KMS-11 (cell line): ENCODE data around the gene GRIK3.

Experiments used
- H2AFZ ChIP-seq: fragments of 200-600 bp; sonication (generic); 2 replicates; pipeline ENCODE4 v1.6.1; 2016; ENCODE audit warnings: antibody characterized with exemption, mixed run types, low read depth
- H3K27ac ChIP-seq: fragments of 200-600 bp; sonication (generic); 2 replicates; pipeline ENCODE4 v1.6.1; 2016; ENCODE audit warnings: mild to moderate bottlenecking, mixed run types
- H3K27me3 ChIP-seq: fragments of 200-600 bp; sonication (generic); 2 replicates; pipeline ENCODE4 v1.6.1; 2017; ENCODE audit warnings: mild to moderate bottlenecking, low read depth, mixed run types, moderate library complexity; ENCODE audit not compliant: insufficient read depth
- H3K36me3 ChIP-seq: fragments of 200-600 bp; sonication (generic); 2 replicates; pipeline ENCODE4 v1.6.1; 2017; ENCODE audit warnings: mild to moderate bottlenecking, mixed run types; ENCODE audit not compliant: insufficient read depth
- H3K4me1 ChIP-seq: fragments of 200-600 bp; sonication (generic); 2 replicates; pipeline ENCODE4 v1.6.1; 2016; ENCODE audit warnings: mild to moderate bottlenecking, low read depth, mixed run types; ENCODE audit not compliant: poor library complexity, severe bottlenecking
- H3K4me2 ChIP-seq: fragments of 200-600 bp; sonication (generic); 2 replicates; pipeline ENCODE4 v1.7.0; 2016; ENCODE audit warnings: mild to moderate bottlenecking, mixed run types
- H3K4me3 ChIP-seq: fragments of 200-600 bp; sonication (generic); IDR thresholded peaks from 2 replicates; pipeline ENCODE4 v1.6.1; 2017; ENCODE audit warnings: low read depth, low read length, mixed read lengths; ENCODE audit not compliant: insufficient read depth
- H3K79me2 ChIP-seq: fragments of 200-600 bp; sonication (generic); 2 replicates; pipeline ENCODE4 v1.6.1; 2016; ENCODE audit warnings: low read depth, mixed run types; ENCODE audit not compliant: insufficient read depth
- H3K9ac ChIP-seq: fragments of 200-600 bp; sonication (generic); 2 replicates; pipeline ENCODE4 v1.6.1; 2016; ENCODE audit warnings: mild to moderate bottlenecking, mixed run types
- H4K20me1 ChIP-seq: fragments of 200-600 bp; sonication (generic); 2 replicates; pipeline ENCODE4 v1.6.1; 2016; ENCODE audit warnings: mild to moderate bottlenecking, mixed run types; ENCODE audit not compliant: insufficient read depth
- TF ChIP-seq, protein P1 (sequence below): fragments of 200-600 bp; sonication (generic); conservative IDR thresholded peaks from 2 replicates; pipeline ENCODE4 v1.6.1; 2017; ENCODE audit warnings: low read depth, mild to moderate bottlenecking, antibody characterized with exemption, low read length, moderate library complexity, mixed read lengths

The GRIK3 gene

DNA sequence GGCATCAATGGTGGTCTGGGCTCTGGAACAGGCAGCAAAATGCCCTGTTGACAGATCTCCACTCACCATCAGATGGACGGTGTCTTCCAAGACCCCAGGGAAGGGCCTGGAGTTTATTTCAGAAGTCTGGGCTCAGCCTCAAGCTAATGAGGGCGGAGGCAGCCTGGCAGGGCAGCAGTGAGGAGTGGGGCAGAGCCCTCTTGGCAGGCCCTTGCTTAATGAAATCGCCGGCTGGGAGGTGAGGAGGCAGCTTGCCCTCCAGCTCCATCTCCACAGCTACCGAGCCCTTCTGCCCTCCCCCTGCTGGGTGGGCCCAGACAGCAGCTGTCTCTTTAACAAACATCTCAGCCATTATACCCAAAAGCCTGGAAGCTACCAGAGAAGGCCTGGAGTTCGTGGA, 22.0 kb upstream of the GRIK3 start:
- no peaks in the 10 kb centered on the region for H3K36me3 ChIP-seq
- H3K4me1 ChIP-seq, result no peaks in the 10 kb centered on the region
- no peaks in the 10 kb centered on the region for H3K79me2 ChIP-seq
- H2AFZ ChIP-seq, result no peak overlapping the region
- H3K4me2 ChIP-seq, result no peak overlapping the region
- H3K27me3 ChIP-seq, result peaks cover 3% of the 10 kb centered on the region
- no peak overlapping the region for H3K27ac ChIP-seq
- H4K20me1 ChIP-seq, result no peaks in the 10 kb centered on the region
- H3K4me3 ChIP-seq, result no peak overlapping the region
- no peak overlapping the region for H3K9ac ChIP-seq
- TF ChIP-seq, protein P1, sequence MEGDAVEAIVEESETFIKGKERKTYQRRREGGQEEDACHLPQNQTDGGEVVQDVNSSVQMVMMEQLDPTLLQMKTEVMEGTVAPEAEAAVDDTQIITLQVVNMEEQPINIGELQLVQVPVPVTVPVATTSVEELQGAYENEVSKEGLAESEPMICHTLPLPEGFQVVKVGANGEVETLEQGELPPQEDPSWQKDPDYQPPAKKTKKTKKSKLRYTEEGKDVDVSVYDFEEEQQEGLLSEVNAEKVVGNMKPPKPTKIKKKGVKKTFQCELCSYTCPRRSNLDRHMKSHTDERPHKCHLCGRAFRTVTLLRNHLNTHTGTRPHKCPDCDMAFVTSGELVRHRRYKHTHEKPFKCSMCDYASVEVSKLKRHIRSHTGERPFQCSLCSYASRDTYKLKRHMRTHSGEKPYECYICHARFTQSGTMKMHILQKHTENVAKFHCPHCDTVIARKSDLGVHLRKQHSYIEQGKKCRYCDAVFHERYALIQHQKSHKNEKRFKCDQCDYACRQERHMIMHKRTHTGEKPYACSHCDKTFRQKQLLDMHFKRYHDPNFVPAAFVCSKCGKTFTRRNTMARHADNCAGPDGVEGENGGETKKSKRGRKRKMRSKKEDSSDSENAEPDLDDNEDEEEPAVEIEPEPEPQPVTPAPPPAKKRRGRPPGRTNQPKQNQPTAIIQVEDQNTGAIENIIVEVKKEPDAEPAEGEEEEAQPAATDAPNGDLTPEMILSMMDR, result no peak

- TF ChIP-seq, protein P1, result no peak
- H3K79me2 ChIP-seq, result no peaks in the 10 kb centered on the region
- no peak overlapping the region for H3K4me2 ChIP-seq
- no peak overlapping the region for H3K9ac ChIP-seq
- no peak overlapping the region for H3K4me3 ChIP-seq
- no peaks in the 10 kb centered on the region for H4K20me1 ChIP-seq
- no peak overlapping the region for H3K27ac ChIP-seq
- no peak overlapping the region for H2AFZ ChIP-seq
- peaks cover 3% of the 10 kb centered on the region for H3K27me3 ChIP-seq
- H3K4me1 ChIP-seq, result no peaks in the 10 kb centered on the region
- H3K36me3 ChIP-seq, result no peaks in the 10 kb centered on the region
These were observed 21.3 kb upstream of the GRIK3 start for GRCh38 chr1:37055631-37056030.

DNA sequence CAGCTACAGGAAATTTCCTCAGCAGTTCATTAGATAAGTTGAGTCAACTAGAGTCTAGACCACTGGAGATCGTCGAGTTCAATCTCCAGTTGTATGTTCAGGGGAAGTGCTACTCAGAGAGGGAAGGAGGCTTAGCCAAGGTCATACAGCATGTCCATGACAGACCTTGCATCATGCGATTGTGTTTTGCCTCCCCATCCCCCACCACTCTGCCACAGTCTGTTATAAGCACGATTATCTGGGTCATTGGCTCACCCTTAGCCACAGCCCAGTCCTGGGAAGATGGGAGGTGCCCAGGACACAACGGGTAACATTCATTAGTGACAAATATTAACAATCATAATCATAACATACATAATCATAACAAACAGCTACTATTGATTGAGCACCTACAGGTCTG, 18.9 kb upstream of the GRIK3 start:
- TF ChIP-seq, protein P1, result no peak
- H2AFZ ChIP-seq, result no peak overlapping the region
- no peaks in the 10 kb centered on the region for H3K36me3 ChIP-seq
- no peak overlapping the region for H3K27ac ChIP-seq
- H3K9ac ChIP-seq, result no peak overlapping the region
- peaks cover 10% of the 10 kb centered on the region for H3K27me3 ChIP-seq
- H3K4me2 ChIP-seq, result no peak overlapping the region
- no peaks in the 10 kb centered on the region for H4K20me1 ChIP-seq
- H3K79me2 ChIP-seq, result no peaks in the 10 kb centered on the region
- no peaks in the 10 kb centered on the region for H3K4me1 ChIP-seq
- H3K4me3 ChIP-seq, result no peak overlapping the region

DNA sequence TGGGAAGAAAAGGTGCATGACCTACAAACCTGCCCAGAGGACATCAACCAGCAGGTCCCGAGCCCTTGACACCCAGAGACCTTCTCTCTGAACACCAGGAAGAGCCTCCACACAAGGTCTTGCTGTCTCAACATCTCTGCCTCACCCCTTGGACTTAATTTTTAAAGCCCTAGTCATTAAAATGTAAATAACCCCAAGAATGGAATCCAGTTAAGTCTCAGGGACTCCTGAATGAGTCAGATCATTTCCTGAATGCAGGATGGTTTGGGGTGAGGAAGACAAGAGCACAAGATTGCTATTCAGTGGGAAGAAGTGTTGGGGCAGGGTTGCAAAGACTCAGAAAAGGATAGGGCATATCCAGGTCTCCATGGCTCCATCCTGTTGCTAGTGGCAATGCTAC, 17.8 kb upstream of the GRIK3 start:
- Histone ChIP-seq H3K4me2 (no peak overlapping the region), H4K20me1 (no peaks in the 10 kb centered on the region), H3K36me3 (no peaks in the 10 kb centered on the region), H3K79me2 (no peaks in the 10 kb centered on the region), H2AFZ (no peak overlapping the region), H3K27me3 (peaks cover 12% of the 10 kb centered on the region), H3K4me1 (no peaks in the 10 kb centered on the region), H3K27ac (no peak overlapping the region), H3K9ac (no peak overlapping the region), H3K4me3 (no peak overlapping the region)
- TF ChIP-seq, protein P1, result no peak
